Glutamatergic neuron (in vitro differentiated cells): Measurements from ENCODE around the gene TRMT2A. TPM values are rescaled to one million over a fixed set of nuclear protein-coding genes. Genes with fewer than 3 reads are reported as not detected.

Experiments used
- DNase-seq: peaks from one replicate; pipeline ENCODE4 v3.0.0; 2022
- H3K27ac Mint-ChIP-seq: one replicate; pipeline ENCODE4 v1.8.0; 2020; ENCODE audit warnings: mild to moderate bottlenecking, mixed read lengths, inconsistent platforms; ENCODE audit not compliant: unreplicated experiment
- H3K27me3 Mint-ChIP-seq: one replicate; pipeline ENCODE4 v1.8.0; 2020; ENCODE audit warnings: mild to moderate bottlenecking, moderate library complexity, mixed read lengths, inconsistent platforms; ENCODE audit not compliant: unreplicated experiment
- H3K36me3 Mint-ChIP-seq: one replicate; pipeline ENCODE4 v1.8.0; 2020; ENCODE audit warnings: mild to moderate bottlenecking, mixed read lengths, inconsistent platforms; ENCODE audit not compliant: unreplicated experiment
- H3K4me1 Mint-ChIP-seq: one replicate; pipeline ENCODE4 v1.8.0; 2020; ENCODE audit warnings: mild to moderate bottlenecking, low read depth, mixed read lengths, inconsistent platforms; ENCODE audit not compliant: unreplicated experiment
- H3K4me3 Mint-ChIP-seq: one replicate; pipeline ENCODE4 v1.8.0; 2020; ENCODE audit warnings: mild to moderate bottlenecking, mixed read lengths, inconsistent platforms; ENCODE audit not compliant: unreplicated experiment
- H3K9me3 Mint-ChIP-seq: one replicate; pipeline ENCODE4 v1.8.0; 2020; ENCODE audit warnings: mild to moderate bottlenecking, moderate library complexity, mixed read lengths, inconsistent platforms; ENCODE audit not compliant: unreplicated experiment
- CTCF ChIP-seq: fragments of 200-600 bp; sonication (generic); IDR thresholded peaks from one replicate; pipeline ENCODE4 v1.5.0; 2021; ENCODE audit not compliant: partially characterized antibody, unreplicated experiment
- total RNA-seq: library from RNA; stranded (reverse); fragmentation: NEBNext Ultra II Directional; extraction: Animal tissue kit (Norgen Biotek cat#: 25700); gene quantifications from one replicate; pipeline ENCODE4 v1.2.1, GENCODE V29; 2021; ENCODE audit not compliant: unreplicated experiment

TRMT2A gene
- total RNA-seq, 1 donor from 2014 or later: 62.1 TPM

- H3K9me3 Mint-ChIP-seq: no peaks in the 10 kb centered on the region
- no peak for TF ChIP-seq CTCF
- H3K4me1 Mint-ChIP-seq: peaks cover 7% of the 10 kb centered on the region
- no peaks in the 10 kb centered on the region for H3K36me3 Mint-ChIP-seq
- no peak overlapping the region for H3K27ac Mint-ChIP-seq
- no peak for DNase-seq
- H3K4me3 Mint-ChIP-seq: no peak overlapping the region
- H3K27me3 Mint-ChIP-seq: no peaks in the 10 kb centered on the region
Observed at GRCh38 chr22:20141186-20142077, 24.4 kb upstream of the TRMT2A start.

DNA sequence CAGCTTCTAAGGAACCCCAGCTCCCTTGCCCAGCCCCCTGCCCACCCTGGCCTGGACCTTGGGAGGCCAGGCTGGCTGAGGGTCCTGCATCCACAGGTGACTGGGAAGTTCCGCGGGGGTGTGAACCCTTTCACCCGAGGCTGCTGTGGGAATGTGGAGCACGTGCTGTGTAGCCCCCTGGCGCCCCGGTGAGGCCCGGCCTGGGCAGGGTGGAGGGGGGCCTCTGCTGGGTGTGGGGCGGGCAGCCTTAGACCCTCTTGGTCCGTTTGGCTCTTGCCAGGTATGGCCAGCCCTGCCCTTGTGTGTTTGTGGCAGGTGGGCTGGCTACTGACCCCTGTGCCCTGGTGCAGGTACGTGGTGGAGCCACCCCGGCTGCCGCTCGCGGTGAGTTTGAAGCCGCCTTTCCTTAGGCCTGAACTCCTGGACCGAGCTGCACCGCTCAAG is 23.5 kb upstream of the TRMT2A start:
- Mint-ChIP-seq H3K9me3 (no peaks in the 10 kb centered on the region), H3K36me3 (no peaks in the 10 kb centered on the region), H3K4me3 (no peak overlapping the region), H3K27ac (no peak overlapping the region), H3K4me1 (peaks cover 6% of the 10 kb centered on the region), H3K27me3 (peaks cover 2% of the 10 kb centered on the region)
- DNase-seq: no peak
- no peak for TF ChIP-seq CTCF

- H3K27ac Mint-ChIP-seq: no peak overlapping the region
- DNase-seq: no peak
- H3K4me3 Mint-ChIP-seq: no peak overlapping the region
- no peaks in the 10 kb centered on the region for H3K36me3 Mint-ChIP-seq
- H3K4me1 Mint-ChIP-seq: peaks cover 6% of the 10 kb centered on the region
- peaks cover 2% of the 10 kb centered on the region for H3K27me3 Mint-ChIP-seq
- TF ChIP-seq CTCF: no peak
- no peaks in the 10 kb centered on the region for H3K9me3 Mint-ChIP-seq
Observed at GRCh38 chr22:20140107-20140445, 23.1 kb upstream of the TRMT2A start.

DNA sequence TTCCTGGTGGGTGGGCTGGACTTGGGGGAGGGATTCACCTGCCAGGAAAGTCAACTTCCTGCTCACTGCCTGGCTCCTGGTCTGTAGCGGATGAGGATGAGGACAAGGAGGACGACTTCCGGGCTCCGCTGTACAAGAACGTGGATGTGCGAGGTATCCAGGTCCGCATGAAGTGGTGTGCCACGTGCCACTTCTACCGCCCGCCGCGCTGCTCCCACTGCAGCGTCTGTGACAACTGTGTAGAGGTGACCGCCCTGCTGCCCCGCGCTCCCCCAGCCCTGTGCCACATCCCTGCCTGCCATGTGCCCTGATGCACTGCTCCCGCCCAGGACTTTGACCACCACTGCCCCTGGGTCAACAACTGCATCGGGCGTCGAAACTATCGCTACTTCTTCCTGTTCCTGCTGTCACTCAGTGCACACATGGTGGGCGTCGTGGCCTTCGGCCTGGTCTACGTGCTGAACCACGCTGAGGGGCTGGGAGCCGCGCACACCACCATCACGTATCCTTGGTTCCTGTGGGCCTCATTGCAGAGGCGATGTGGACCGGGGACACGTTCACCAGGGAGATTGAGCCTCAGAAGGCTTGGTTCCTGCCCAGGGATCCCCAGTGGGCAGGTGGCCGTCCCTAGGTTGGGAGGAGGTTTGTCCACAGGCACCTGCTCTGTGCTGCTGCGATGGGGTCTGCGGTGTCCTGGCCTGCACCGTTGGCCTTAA is 22.5 kb upstream of the TRMT2A start:
- H3K4me3 Mint-ChIP-seq: no peak overlapping the region
- peaks cover 6% of the 10 kb centered on the region for H3K4me1 Mint-ChIP-seq
- no peak for TF ChIP-seq CTCF
- H3K36me3 Mint-ChIP-seq: no peaks in the 10 kb centered on the region
- no peak overlapping the region for H3K27ac Mint-ChIP-seq
- peaks cover 2% of the 10 kb centered on the region for H3K27me3 Mint-ChIP-seq
- no peaks in the 10 kb centered on the region for H3K9me3 Mint-ChIP-seq
- no peak for DNase-seq

DNA sequence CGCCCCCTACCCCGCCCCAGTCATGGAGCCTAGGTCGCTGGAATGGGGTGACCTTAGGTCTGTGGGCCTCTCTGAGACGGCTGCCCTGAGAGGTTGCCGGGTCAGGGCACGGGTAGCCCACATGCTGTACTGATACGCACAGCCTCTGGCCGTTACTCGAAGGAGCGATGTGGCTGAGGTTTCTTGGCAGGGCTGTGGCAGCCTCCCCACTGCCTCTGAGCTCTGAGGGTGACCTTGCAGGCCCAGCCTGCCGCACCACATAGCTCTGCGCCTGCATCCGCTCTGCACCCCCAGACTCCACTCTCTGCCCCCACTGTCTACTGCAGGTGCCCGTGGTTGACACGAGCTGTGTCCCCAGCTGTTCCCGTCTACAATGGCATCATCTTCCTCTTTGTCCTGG is 21.8 kb upstream of the TRMT2A start:
- no peak overlapping the region for H3K27ac Mint-ChIP-seq
- H3K4me1 Mint-ChIP-seq: peaks cover 4% of the 10 kb centered on the region
- no peak for TF ChIP-seq CTCF
- H3K9me3 Mint-ChIP-seq: no peaks in the 10 kb centered on the region
- DNase-seq: no peak
- peaks cover 2% of the 10 kb centered on the region for H3K27me3 Mint-ChIP-seq
- H3K36me3 Mint-ChIP-seq: no peaks in the 10 kb centered on the region
- no peak overlapping the region for H3K4me3 Mint-ChIP-seq
